Left lobe of liver (tissue), 2 donors: Measurements from ENCODE around the gene PLA2G15. TPM values are rescaled to one million over a fixed set of nuclear protein-coding genes. Genes with fewer than 3 reads are reported as not detected.

Experiments used
- ATAC-seq: fragments of 200-7000 bp; cut with Tn5 transposase; one replicate; pipeline ENCODE4 v1.9.1; 2020; ENCODE audit warnings: mild to moderate bottlenecking, moderate library complexity
- DNase-seq: peaks from one replicate; pipeline ENCODE4 v3.0.0-alpha.2; 2020; ENCODE audit warnings: low spot score
- total RNA-seq: library from RNA; stranded (reverse); gene quantifications from one replicate; pipeline ENCODE4 v1.2.1, GENCODE V29; 2021
- donor health status: DM: no; HTN: no; CAD: no; lungs with moderate emphysema.
- donor health status: DM: no; HTN: yes; CAD: no.

PLA2G15 gene
- total RNA-seq = 12.5 TPM

GRCh38 chr16:68244903-68245853 lies at the start of gene PLA2G15:
PLA2G15 (plus strand) TSS chr16:68245373; CDS start chr16:68245427, 54 bp downstream.
- ATAC-seq = peak; percentile 86
- peak; percentile 97 for DNase-seq

- ATAC-seq (no peak), DNase-seq (no peak)
Observed at GRCh38 chr16:68197250-68197649, 47.9 kb upstream of the PLA2G15 start.

DNA sequence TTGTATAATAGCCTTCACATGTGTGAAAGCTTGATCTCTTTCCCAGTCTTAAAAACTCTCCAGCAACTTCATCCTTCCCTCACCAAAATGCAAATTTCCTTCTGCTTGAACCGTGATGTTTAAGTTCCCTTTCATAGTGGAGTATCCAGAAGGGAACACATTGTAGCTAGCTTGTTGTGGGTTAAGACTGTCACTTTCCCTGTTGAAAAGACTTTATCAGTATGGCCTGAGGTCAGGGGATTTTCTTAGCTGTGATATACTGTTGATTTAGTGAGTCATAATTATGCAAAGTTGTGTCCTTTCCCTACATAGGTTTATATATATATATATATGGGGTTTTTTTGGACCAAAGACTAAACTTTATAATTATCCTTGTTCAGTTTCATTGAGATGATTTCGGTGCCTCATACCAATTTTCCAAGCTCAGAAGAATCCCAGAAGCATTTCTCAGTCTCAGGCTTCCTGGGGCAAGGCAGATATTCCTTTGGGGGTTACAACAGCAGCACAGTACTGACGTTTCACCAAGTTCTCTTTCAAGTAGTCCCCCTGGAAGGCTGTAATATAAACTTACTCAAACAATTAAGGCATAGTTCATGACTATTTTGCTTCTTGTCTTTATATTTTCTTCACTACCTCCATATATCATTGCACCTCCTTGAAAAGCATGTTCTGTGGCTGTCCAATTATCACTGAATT lies 44.9 kb upstream of the PLA2G15 start:
- no peak for ATAC-seq

GRCh38 chr16:68202091-68202519 lies 43.1 kb upstream of the PLA2G15 start:
- ATAC-seq (peak; percentile 19), DNase-seq (no peak)

More for the DNA sequence above, 44.9 kb upstream of the PLA2G15 start:
- DNase-seq = no peak

DNA sequence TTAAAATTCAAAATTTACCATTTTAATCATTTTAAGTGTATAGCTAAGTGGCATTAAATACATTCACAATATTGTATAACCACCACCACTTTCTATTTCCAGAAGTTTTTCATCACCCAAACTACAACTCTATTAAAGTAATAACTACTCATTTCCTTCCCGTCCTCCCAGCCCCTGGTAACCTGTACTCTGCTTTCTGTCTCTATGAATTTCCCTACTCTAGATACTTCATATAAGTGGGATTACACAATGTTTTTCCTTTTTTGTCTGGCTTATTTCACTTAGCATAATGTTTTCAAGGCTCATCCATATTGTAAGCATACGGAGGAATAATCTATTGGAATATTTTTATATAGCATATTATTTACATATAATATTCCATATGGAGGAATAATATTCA lies 38.9 kb upstream of the PLA2G15 start:
- DNase-seq (no peak), ATAC-seq (no peak)

DNA sequence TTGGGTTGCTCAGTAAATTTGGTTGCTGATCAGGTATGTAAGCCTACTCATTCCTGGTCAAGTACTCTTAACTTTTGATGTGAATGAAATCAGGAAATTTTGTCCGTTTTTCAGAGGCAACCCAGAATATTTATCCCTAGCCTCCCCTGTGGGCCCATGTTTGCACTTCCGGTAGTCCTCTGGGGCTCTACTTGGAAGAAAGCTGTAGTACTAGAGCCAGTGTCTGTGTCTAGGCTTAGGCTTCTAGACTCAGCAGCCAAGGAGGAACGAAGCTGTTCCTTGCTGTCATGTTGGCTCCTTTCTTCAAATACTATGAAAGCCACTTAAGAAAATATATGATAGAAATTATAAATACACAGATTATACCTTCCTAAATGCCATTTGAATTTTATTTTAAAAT lies 30.4 kb upstream of the PLA2G15 start:
- ATAC-seq (no peak), DNase-seq (no peak)

GRCh38 chr16:68215302-68215701 lies 29.9 kb upstream of the PLA2G15 start:
- ATAC-seq = no peak

DNA sequence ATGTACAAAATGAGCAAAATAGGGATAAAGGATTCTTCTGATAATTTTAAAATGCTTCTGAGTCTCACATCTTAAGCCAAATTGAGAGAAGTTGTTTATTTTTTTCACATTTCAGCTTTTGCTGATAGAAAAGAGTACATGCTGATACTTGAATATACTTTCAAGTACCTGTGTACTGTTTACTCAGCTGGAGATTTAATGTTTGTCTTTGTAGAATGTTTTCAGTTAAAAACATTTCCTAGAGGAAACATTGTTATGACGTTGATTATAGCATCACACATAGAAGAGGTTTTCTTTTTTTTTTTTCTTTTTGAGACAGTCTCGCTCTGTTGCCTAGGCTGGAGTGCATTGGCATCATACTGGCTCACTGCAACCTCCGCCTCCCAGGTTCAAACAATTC lies 28.9 kb upstream of the PLA2G15 start:
- ATAC-seq = no peak
- no peak for DNase-seq

More at GRCh38 chr16:68215302-68215701, 29.9 kb upstream of the PLA2G15 start:
- DNase-seq = no peak

GRCh38 chr16:68217506-68217905 lies 27.7 kb upstream of the PLA2G15 start:
- ATAC-seq = no peak
- no peak for DNase-seq

GRCh38 chr16:68219725-68220351 lies 25.3 kb upstream of the PLA2G15 start:
- ATAC-seq = no peak
- DNase-seq = no peak

GRCh38 chr16:68223072-68223471 lies 22.1 kb upstream of the PLA2G15 start:
- no peak for ATAC-seq
- DNase-seq = no peak

DNA sequence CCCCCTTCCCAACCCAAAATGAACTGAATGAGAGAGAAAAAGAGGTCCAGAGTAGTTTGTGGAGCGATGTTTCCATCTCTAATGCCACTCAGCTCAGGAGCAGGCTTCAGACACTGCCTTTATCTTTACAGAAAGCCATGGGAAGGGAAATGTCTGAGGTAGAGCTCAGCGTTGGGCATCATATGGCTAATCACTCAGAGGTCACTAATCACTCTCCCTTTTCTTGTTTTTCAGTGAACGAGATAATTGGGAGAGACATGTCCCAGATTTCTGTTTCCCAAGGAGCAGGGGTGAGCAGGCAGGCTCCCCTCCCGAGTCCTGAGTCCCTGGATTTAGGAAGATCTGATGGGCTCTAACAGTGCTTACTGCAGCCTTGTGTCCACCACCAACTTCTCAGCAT lies 19.1 kb upstream of the PLA2G15 start:
- ATAC-seq = no peak

DNA sequence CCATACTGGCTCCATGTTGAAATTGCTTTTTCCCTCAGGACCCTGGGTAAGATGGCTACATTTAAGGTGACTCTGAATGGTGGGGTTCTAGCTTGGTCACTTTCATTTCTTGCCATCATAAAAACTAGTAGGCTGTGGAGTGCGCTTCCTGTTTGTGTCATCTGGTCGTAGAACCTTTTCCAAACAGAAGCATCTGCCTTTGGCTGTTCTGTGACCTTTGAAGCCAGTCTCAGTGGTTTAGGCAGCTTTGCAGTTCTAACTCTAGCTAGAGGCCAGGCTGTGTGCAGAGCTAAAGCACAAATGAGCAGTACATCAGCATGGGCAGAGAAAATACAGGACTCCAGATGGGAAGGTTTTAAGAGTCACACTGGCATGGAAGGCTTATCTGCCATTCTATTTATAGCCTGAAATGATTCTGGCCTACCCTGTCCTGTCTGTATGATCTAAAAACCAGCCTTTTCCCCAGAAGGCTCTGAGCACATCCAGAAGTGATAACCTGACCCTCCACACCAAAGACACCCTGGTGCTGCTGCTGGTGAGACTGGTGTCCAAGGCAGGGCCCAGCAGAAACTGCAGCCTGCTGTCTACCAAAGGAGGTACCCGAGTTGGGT lies 17.9 kb upstream of the PLA2G15 start:
- peak; percentile 54 for ATAC-seq
- no peak for DNase-seq

More for the DNA sequence above, 19.1 kb upstream of the PLA2G15 start:
- no peak for DNase-seq

DNA sequence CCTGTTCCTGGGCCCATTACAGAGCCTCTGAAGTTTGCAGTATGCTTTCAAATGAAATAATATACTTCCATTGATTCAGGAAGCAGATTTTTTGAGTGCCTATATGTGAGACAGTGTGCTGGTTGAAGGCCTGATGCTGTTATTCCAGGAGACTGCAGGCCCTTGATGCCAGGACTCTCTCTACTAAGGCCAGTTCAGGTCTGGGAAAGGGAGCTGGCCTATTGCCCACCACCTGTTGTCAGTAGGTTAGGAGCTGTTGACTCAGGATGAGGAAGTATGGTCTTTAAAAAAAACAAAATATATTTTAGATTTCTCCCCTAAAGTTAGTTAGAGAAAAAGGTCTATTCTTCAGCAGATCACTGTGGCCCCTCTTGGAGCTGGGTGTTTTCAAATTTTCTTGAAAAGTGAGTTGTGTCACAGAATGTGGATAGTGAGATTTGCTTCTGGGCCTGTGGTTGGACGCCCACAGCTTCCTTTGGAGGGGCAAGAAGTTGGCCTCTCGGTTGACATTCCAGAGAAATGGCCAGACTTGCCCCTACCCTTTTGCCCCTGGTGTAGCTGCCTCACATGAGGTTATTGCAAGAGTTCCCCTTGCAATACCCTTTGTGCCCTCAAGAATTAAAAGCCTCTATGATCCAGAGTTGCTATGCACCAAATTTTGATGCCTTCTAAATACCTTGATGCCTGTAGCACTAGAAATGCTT lies 17.2 kb upstream of the PLA2G15 start:
- ATAC-seq = peak; percentile 36
- peak; percentile 66 for DNase-seq

- DNase-seq (peak; percentile 33), ATAC-seq (no peak)
Observed at GRCh38 chr16:68228652-68229051, 16.5 kb upstream of the PLA2G15 start.

GRCh38 chr16:68229431-68230175 lies 15.6 kb upstream of the PLA2G15 start:
- DNase-seq (peak; percentile 54), ATAC-seq (peak; percentile 44)

- DNase-seq (no peak), ATAC-seq (no peak)
Observed at GRCh38 chr16:68230176-68230571, 15.0 kb upstream of the PLA2G15 start.

DNA sequence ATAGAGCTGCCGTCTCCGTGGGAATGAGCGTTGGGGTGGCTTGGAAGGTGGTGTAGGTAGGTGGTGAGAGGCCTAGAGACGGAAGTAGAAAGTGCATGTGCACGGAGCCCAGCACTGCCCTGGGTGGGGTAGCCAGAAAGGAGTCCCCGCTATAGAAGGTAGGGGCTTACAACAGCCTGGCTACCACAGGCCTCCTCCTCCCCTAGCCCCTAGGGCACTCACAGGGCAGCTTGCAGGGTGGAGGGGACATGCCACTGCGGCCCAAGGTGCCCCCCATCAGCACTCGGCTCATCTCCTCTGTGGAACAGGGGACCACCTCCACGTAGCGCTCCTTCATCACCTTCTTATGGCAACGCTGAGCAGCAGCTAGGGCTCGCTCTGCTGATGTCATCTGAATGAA lies 14.2 kb upstream of the PLA2G15 start:
- no peak for DNase-seq
- ATAC-seq = no peak

GRCh38 chr16:68231384-68232136 lies 13.6 kb upstream of the PLA2G15 start:
- DNase-seq (no peak), ATAC-seq (no peak)
